NCI-H460 (cell line): ENCODE data around the gene NCAPH2. TPM values are rescaled to one million over a fixed set of nuclear protein-coding genes. Genes with fewer than 3 reads are reported as not detected.
A peak's percentile ranks its signal among the peaks of the same experiment; 100 is the strongest.
"Not testable (repeated sequence)": the region's sequence is repeated elsewhere in the genome, so short reads cannot be mapped to it uniquely, and the experiment has no call there.

ENCODE experiments used
- DNase-seq: peaks from one replicate; pipeline ENCODE4 v3.0.0-alpha.2; 2016; ENCODE audit warnings: low read depth; ENCODE audit errors: extremely low read depth
- total RNA-seq: library from RNA; depleted of rRNA; stranded (reverse); fragments of >200 nt; shearing (Covaris generic); gene quantifications from 2 replicates; pipeline ENCODE4 v1.2.3, GENCODE V29; 2014

Gene NCAPH2
- total RNA-seq, 1 experiment from 2014 or later, result 28.6 TPM

- DNase-seq, result no peak
Observed at GRCh38 chr22:50528682-50529415, 20.8 kb downstream of the NCAPH2 start.

DNA sequence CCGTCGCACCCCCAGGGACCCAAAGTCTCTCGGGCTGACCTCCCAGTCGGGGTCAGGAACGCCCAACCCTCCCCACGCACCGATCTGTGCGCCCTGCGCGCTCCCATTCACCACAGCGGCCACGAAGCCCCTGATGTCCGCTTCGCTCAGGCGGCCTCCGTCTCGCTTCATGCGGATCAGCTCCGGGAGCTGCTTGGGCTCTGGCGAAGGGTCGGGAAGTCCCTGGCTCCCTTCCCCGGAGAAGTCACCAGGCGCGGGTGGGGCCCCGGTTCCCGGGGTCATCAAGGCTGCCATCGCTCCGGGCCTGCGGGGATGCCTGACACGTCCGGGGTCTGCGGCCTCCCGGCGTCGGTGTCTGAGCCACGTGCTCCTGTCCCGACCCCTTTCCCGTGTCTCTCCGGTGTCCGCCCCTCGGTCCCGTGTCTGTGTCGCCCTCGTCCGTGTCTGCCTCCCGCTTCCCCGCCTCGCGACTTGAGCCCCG, 21.4 kb downstream of the NCAPH2 start:
- no peak for DNase-seq

DNA sequence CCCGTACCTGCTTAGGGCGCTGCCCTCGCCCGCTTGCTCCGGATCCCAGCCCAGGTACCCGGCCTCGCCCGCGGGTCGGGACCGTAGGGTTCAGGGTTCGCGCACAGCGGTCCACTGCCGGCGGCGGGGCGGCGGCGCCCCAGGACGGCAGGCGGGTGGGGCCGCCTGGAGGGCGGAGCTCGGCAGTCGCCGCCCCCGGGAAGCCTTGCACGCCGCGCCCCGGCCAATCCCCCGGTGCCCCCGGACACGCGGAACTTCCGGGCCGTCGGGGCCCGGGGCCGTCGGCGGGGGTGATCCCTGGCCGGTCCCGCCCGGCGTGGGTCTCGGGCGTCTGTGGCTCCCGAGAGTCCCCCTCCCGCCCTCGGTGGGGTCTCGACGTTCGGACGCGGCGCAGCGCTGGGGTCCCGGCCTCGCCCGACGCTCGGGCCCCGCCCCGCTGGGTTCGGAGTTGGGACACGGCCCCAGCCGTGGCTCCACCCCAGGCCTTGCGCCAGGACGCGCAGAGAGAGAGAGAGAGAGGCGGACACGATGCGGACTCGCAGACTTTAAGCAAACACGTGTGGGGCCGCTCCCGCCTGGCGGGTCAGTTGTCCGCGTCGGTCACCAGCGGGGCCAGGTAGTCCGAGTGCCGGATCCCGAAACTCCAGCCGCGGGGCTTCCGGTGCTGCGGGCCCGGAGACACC, 22.0 kb downstream of the NCAPH2 start, which contains the start of gene TYMP:
TSS of gene TYMP (minus strand) at position 116 of the 683 bp plus-strand sequence. CDS start 303 bp downstream, outside the sequence.
- DNase-seq, result peak; percentile 73

GRCh38 chr22:50530580-50530876, 22.5 kb downstream of the NCAPH2 start:
- DNase-seq, result no peak

DNA sequence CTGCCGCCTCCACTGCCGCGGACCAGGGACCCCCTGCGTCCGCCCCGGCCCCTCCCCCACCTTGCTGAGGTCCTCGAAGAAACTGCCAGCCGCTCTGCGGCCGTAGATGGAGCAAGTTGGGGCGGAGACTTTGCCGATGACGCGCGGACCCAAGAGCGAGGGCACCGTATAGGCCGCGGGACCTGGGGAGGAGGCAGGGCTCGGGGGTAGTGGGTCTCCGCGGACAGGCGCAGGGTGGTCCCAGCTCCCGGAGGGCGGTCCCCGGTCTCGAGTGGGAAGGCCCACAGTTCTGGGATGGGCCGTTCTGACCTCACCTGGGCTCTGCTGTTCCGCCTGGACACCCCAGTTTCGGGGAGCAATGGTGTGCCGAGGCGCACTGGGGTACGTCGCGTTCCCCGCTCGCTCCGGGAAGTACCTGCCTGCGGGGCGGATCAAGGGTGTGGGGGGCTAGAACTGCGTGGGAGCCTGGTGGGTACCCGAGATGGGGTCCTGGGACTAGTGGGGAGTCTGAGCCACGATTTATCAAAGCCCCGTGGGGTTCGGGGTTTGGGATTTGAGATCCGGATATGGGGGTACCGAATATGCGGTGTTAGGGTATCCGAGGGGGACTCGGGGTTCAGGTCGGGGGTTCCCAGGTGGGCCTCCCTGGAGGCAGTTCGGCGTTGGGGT, 23.0 kb downstream of the NCAPH2 start:
- DNase-seq, result peak; percentile 81

DNA sequence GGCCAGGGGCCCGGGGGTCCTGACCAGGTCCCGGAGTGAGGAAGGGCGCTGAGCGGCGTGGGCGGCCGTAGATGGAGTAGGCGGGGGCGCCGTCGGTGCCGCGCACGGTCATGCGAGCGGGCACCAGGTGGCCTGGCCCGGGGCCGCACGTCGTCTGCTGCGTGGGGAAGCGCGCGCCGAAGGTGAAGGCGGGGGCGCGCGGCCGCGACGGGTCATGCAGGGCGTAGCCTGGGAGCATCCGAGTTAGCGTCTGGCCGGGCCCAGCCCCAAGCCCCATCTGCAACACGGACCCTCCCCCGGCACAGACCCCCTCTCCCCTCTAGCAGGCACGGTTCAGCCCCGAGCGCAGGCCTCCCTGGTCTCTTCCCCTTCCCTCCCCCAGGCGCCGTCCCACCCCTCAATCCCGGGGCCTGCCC, 23.5 kb downstream of the NCAPH2 start:
- DNase-seq, result no peak

DNA sequence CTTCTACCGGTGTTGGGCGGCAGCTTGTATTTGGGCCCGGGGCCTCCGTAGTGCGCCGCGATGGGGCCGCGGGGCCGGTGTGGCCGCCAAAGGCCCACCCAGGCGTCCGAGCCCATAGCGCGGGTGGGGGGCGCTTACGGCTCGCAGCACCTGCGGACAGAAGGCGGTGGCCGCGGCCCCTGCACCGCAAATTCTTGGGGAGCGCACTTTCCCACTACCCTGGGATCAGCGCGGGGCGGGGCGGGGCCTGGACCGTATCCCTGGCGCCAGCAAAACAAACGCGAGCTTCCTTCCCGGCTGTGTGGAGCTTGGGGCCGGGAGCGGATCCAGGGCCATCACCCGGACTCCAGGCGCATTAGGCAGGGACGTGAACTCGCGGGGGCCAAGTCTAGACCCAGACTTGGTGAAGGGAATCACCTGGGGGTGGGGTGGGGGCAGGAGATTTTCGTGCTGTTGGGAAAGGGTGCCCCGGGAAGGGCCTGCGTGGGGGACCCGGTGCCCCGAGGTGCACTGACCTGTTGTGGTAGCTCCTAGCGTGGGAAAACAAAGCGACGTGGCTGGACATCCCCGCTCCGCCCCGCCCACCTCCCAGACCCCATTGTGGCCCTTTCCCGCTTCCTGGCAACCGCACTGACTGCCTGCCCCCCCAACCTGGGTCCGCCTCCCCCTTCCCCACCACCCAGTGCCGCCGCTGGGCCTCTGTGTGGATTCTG, 24.1 kb downstream of the NCAPH2 start:
- DNase-seq, result no peak

DNA sequence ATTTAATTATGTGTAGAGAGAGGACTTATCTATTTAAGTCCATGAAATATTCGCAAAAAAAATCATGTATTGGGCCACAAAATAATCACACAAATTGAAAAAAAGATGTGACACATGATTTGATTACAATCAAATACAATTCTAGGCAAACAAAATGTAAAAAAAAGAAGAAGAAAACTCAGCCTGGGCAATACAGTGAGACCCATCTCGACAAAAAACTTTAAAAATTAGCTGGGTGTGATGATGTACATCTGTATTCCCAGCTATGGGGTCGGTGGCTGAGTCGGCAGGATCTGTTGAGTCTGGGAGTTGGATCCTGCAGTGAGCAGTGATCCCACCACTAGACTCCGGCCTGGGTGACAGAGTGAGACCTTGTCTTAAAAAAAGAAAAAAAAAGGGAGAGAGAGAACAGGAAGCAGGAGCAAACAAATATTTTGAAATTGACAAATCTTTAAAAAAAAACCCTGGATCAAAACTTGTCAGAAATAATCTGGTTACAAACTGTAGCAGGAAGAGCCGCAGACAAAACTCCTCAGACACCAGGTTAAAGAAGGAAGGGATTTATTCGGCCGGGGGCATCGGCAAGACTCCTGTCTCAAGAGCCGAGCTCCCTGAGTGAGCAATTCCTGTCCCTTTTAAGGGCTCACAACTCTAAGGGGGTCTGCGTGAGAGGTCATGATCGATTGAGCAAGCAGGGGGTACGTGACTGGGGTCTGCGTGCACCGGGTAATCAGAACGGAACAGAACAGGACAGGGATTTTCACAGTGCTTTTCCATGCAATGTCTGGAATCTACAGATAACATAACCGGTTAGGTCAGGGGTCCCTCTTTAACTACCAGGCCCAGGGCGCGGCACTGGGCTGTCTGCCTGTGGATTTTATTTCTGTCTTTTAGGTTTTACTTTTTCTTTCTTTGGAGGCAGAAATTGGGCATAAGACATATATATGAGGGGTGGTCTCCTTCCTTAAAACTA, 25.1 kb downstream of the NCAPH2 start:
- no peak for DNase-seq

DNA sequence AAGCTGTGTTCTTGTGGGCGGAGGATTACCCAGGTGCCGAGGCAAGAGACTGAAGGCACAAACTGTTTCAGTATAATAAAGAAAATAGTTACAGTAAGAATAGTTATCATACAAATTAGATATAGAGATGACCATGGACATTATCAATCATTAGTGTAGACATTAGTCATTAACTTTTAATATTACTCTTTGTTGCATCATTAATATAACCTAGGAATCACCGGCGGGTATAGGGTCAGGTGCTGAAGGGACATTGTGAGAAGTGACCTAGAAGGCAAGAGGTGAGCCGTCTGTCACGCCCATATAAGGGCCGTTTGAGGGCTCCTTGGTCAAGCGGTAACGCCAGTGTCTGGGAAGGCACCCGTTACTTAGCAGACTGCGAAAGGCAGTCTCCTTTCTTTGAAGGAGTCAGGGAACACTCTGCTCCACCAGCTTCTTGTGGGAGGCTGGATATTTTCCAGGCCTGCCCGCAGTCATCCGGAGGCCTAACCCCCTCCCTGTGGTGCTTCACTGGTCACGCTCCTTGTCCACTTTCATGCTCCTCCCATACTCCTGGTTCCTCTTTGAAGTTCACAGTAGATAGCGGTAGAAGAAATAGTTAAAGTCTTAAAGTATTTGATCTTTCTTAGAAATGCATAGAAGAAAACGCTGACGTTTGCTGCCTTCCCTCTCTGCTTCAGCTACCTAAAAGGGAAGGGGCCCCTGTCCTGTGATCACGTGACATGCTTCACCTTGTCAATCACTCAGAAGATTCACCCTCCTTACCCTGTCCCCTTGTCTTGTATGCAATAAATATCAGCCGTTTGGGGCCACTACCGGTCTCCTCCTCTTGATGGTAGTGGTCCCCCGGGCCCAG, 26.1 kb downstream of the NCAPH2 start:
- DNase-seq, result not testable (repeated sequence)

GRCh38 chr22:50535113-50535512, 27.1 kb downstream of the NCAPH2 start:
- no peak for DNase-seq

- DNase-seq, result no peak
Observed at GRCh38 chr22:50536226-50536625, 28.2 kb downstream of the NCAPH2 start.

GRCh38 chr22:50537765-50538164, 29.7 kb downstream of the NCAPH2 start:
- no peak for DNase-seq

GRCh38 chr22:50540381-50540780, 32.4 kb downstream of the NCAPH2 start:
- DNase-seq, result no peak

GRCh38 chr22:50541667-50542026, 33.6 kb downstream of the NCAPH2 start:
- DNase-seq, result peak; percentile 79

DNA sequence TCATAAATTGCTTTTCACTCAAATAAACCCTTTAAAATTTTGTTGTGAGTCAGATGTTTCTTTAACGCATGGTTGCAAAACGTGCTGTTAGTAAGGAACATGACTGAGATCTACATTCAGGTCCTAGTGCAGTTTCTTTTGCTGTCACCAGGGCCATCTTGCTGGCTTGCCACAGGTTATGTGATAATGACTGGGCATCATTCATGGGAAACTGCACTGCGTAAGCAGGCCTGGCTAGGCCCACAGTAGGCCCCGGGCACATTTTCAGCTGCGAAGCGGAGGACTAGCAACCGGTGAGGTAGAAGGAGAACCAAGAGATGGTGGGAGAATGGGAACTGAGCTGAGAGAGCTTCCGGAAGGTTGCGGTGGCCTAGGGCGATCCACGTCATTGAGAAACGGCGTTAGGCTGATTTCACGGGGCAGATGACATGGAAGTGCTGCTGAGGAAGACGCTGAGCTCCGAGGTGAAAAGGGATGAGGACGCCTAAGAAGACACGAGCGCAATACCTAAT, 34.4 kb downstream of the NCAPH2 start:
- DNase-seq, result no peak

- DNase-seq, result no peak
Observed at GRCh38 chr22:50544078-50544745, 36.2 kb downstream of the NCAPH2 start.

- DNase-seq, result no peak
Observed at GRCh38 chr22:50544746-50545253, 36.8 kb downstream of the NCAPH2 start.
